ENCODE data around the gene SLC13A5.

DNA sequence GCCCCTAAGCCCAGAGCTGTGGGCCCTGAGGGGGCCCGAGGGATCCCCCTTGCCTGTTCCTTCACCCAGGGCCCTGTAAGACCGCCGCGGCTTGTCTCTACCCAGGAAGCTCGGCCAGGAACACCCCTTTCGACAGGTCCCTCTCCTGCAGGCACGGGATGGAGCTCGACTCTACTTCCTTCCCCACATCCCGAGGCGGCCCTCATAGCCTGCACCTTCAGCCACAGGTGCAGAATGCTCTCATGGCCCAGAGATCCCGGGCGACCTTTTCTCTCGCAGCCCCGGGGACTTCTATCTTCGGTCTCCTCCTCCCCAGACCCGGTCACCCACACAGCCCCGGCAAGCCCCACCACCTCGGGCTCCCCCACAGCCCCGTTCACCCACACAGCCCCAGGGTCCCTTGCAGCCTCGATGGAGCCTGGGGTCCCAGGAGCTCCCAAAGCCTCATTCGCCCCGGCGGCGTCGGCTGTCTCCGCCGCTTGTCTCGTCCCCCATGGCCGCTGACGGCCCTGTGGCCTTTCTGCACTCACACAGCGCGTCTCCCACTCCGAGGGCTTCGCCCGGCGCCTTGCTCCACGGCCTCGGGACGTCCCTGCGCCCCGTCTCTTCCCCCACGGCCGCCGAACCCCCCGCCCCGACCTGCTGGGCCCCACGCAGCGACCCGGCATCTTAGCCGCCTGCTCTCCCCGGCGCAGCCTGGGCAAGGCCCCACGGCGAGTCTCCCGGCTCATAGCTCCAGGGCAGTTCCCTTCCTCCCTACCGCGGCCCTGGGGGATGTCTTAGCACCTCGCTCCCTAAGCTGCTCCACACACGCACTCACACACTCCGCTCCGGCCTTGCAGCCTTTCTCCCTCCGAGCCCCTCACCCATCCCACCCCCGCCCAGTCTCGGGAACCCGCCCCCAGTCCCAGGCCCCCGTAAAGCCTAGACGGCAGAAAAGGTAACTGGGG lies 73.3 kb downstream of the SLC13A5 start:
- TF ChIP-seq CTCF (IDR thresholded peaks at IDR 0.05): no peak
- no peak for TF ChIP-seq EP300 (IDR thresholded peaks at IDR 0.05)

Data from esophagus muscularis mucosa (tissue), 3 donors.